GM12878 (cell line): Measurements from ENCODE around the gene ZNF691. TPM values are rescaled to one million over a fixed set of nuclear protein-coding genes. Genes with fewer than 3 reads are reported as not detected.
A peak's percentile ranks its signal among the peaks of the same experiment; 100 is the strongest.

Experiments used
- ATAC-seq: fragments of 200-7000 bp; cut with Tn5 transposase; 3 replicates; pipeline ENCODE4 v1.9.1; 2020; ENCODE audit warnings: mild to moderate bottlenecking, moderate library complexity
- BruUV-seq: library from RNA; stranded (reverse); fragments of 400-500 nt; replicated peaks from 2 replicates; lab custom pipeline; 2021; lab: Mats Ljungman, UMichigan
- CTCF ChIA-PET: fragments of 300-600 bp; sonication (Branson Sonifier 250); formaldehyde crosslinking; extraction: SDS; loops from one replicate; lab custom pipeline; 2021; ENCODE audit warnings: inconsistent platforms; lab: Yijun Ruan, JAX
- POLR2A ChIA-PET: fragments of 350-600 bp; formaldehyde crosslinking; extraction: SDS; loops from one replicate; lab custom pipeline; 2021; ENCODE audit warnings: inconsistent platforms; lab: Charles Lee
- RAD21 ChIA-PET: fragments of 300-600 bp; sonication (Branson Sonifier 250); formaldehyde crosslinking; loops from one replicate; lab custom pipeline; 2023; ENCODE audit warnings: antibody characterized with exemption; ENCODE audit not compliant: unreplicated experiment; lab: Charles Lee
- SMC1A ChIA-PET: fragments of 300-600 bp; sonication (Branson Sonifier 250); formaldehyde crosslinking; loops from one replicate; lab custom pipeline; 2023; ENCODE audit not compliant: unreplicated experiment, uncharacterized antibody; lab: Charles Lee
- DNase-seq: peaks from one replicate; pipeline ENCODE4 v3.0.0-alpha.2; 2011; ENCODE audit warnings: low read depth, low spot score
- FAIRE-seq: peaks from 3 replicates; lab custom pipeline; 2011; peaks lifted over from hg19 to GRCh38; lab: Jason Lieb, UNC
- H2AFZ ChIP-seq: 2 replicates; pipeline ENCODE4 v1.6.0; 2011; ENCODE audit warnings: low read depth, low read length, control low read depth; ENCODE audit not compliant: control insufficient read depth
- H3K27ac ChIP-seq: 2 replicates; pipeline ENCODE4 v1.5.1; 2011; ENCODE audit warnings: control low read depth; ENCODE audit not compliant: control insufficient read depth, insufficient read depth
- H3K27me3 ChIP-seq, 2 experiments: replicated peaks in 1 of 2; 2 replicates each; pipeline versions ENCODE4 v1.6.0 to v1.6.1; 2011; ENCODE audit warnings: low read length in 1 of 2; ENCODE audit not compliant: control insufficient read depth in 2 of 2, insufficient read depth in 2 of 2
- H3K36me3 ChIP-seq, 2 experiments: 2 replicates each; pipeline ENCODE4 v1.5.1; 2011; ENCODE audit warnings: low read length in 1 of 2; ENCODE audit not compliant: control insufficient read depth in 2 of 2, insufficient read depth in 2 of 2
- H3K4me1 ChIP-seq: 2 replicates; pipeline ENCODE4 v1.6.1; 2011; ENCODE audit warnings: mild to moderate bottlenecking, low read length, moderate library complexity, mixed read lengths; ENCODE audit not compliant: control insufficient read depth, insufficient read depth
- H3K4me2 ChIP-seq: 2 replicates; pipeline ENCODE4 v1.6.0; 2011; ENCODE audit warnings: control low read depth; ENCODE audit not compliant: control insufficient read depth, insufficient read depth
- H3K4me3 ChIP-seq: fragments of 200-600 bp; sonication (generic); 2 replicates; pipeline ENCODE4 v1.5.1; 2016
- H3K79me2 ChIP-seq: 2 replicates; pipeline ENCODE4 v1.6.0; 2011; ENCODE audit warnings: low read length; ENCODE audit not compliant: control insufficient read depth, insufficient read depth
- H3K9ac ChIP-seq: 2 replicates; pipeline ENCODE4 v1.8.0; 2011; ENCODE audit warnings: low read length, control low read depth, mixed read lengths; ENCODE audit not compliant: control insufficient read depth, insufficient read depth
- H3K9me3 ChIP-seq: replicated peaks from 3 replicates; pipeline ENCODE4 v1.5.1; 2011; ENCODE audit warnings: mild to moderate bottlenecking, low read length; ENCODE audit not compliant: control insufficient read depth, insufficient read depth
- H4K20me1 ChIP-seq: 2 replicates; pipeline ENCODE4 v1.6.0; 2011; ENCODE audit not compliant: control insufficient read depth, insufficient read depth
- CEBPB ChIP-seq, 2 experiments: fragments of 150-350 bp in 1 of 2; IDR thresholded peaks; 2 replicates each; pipeline ENCODE4 v1.6.1; 2012 to 2014; ENCODE audit warnings: low read depth in 2 of 2, low read length in 2 of 2, borderline replicate concordance in 1 of 2, inconsistent platforms in 1 of 2
- ETV6 ChIP-seq, 2 experiments: fragments of 450-650 bp in 1 of 2; IDR thresholded peaks in 1 of 2; conservative IDR thresholded peaks in 1 of 2; 2 replicates each; pipeline ENCODE4 v1.6.1; 2014; ENCODE audit warnings: antibody characterized with exemption in 1 of 2, borderline replicate concordance in 1 of 2, low read depth in 1 of 2, mild to moderate bottlenecking in 1 of 2, moderate library complexity in 1 of 2
- HDAC2 ChIP-seq: fragments of 200-600 bp; sonication (generic); IDR thresholded peaks from 2 replicates; pipeline ENCODE4 v1.6.1; 2017
- MYC ChIP-seq: IDR thresholded peaks from 2 replicates; pipeline ENCODE4 v1.6.1; 2011; ENCODE audit warnings: mild to moderate bottlenecking, low read length, moderate library complexity, inconsistent platforms; ENCODE audit not compliant: insufficient read depth, insufficient replicate concordance, insufficient read length, severe bottlenecking
- NFYB ChIP-seq: IDR thresholded peaks from 2 replicates; pipeline ENCODE4 v1.6.1; 2011; ENCODE audit warnings: low read depth, mild to moderate bottlenecking, low read length, improper control_type of control experiment, moderate library complexity; ENCODE audit not compliant: insufficient read depth
- NR2C2 ChIP-seq: IDR thresholded peaks from 2 replicates; pipeline ENCODE4 v1.6.1; 2011; ENCODE audit warnings: borderline replicate concordance, low read depth; ENCODE audit not compliant: control insufficient read depth, insufficient read length
- NR2F1 ChIP-seq: fragments of 450-650 bp; conservative IDR thresholded peaks from 2 replicates; pipeline ENCODE4 v1.6.1; 2017; ENCODE audit warnings: mild to moderate bottlenecking
- NRF1 ChIP-seq: conservative IDR thresholded peaks from 2 replicates; pipeline ENCODE4 v1.6.1; 2011; ENCODE audit warnings: mild to moderate bottlenecking, low read depth, low read length, improper control_type of control experiment
- RUNX3 ChIP-seq: IDR thresholded peaks from 2 replicates; pipeline ENCODE4 v1.6.1; 2012; ENCODE audit warnings: low read length, inconsistent platforms
- SUPT20H ChIP-seq: IDR thresholded peaks from 2 replicates; pipeline ENCODE4 v1.6.1; 2011; ENCODE audit warnings: low read depth, mild to moderate bottlenecking, low read length, moderate library complexity, borderline replicate concordance; ENCODE audit not compliant: control insufficient read depth
- ZBED1 ChIP-seq: IDR thresholded peaks from 2 replicates; pipeline ENCODE4 v1.6.1; 2016; ENCODE audit warnings: borderline replicate concordance
- ZNF207 ChIP-seq: fragments of 450-650 bp; IDR thresholded peaks from 2 replicates; pipeline ENCODE4 v1.6.1; 2014; ENCODE audit warnings: antibody characterized with exemption, mild to moderate bottlenecking, borderline replicate concordance
- in situ Hi-C: fragments of 300-500 bp; cut with MboI; formaldehyde crosslinking; loops from 9 replicates; pipeline ENCODE4 v1.14.3; 2018; ENCODE audit warnings: mixed read lengths
- intact Hi-C: fragments of 100-400 bp; cut with micrococcal nuclease; formaldehyde crosslinking; loops from one replicate; pipeline ENCODE4 v1.14.2; 2022; ENCODE audit not compliant: unreplicated experiment
- polyA plus RNA-seq, 11 experiments: library from polyadenylated mRNA; depleted of rRNA in 4 of 11; unstranded in 6 of 11; stranded (reverse) in 5 of 11; fragments of >200 nt; fragmentation: Nextera tagmentation in 4 of 11; fragmentation: Illumina TruSeq in 1 of 11; extraction: Ambion mirVana in 4 of 11; extraction: Trizol in 1 of 11; gene quantifications; 1 replicate in 1 of 11; 2 replicates in 10 of 11; pipeline versions ENCODE4 v1.2.1 to v1.2.3, GENCODE V29; 2011 to 2016; ENCODE audit warnings: inconsistent platforms in 2 of 11, missing spikeins in 2 of 11, low read depth in 1 of 11
- total RNA-seq, 4 experiments: library from RNA; depleted of rRNA in 3 of 4; stranded (reverse); fragments of >200 nt in 3 of 4; fragmentation: Illumina TruSeq in 1 of 4; extraction: Trizol in 1 of 4; gene quantifications; 2 replicates each; pipeline versions ENCODE4 v1.2.1 to v1.2.3, GENCODE V29; 2013 to 2021
- TF ChIP-seq, protein P1 (sequence below): fragments of 450-650 bp; IDR thresholded peaks from 2 replicates; pipeline ENCODE4 v1.6.1; 2018; ENCODE audit warnings: borderline replicate concordance, mild to moderate bottlenecking; ENCODE audit not compliant: partially characterized antibody

The ZNF691 gene
- total and polyA plus RNA-seq, 10 of the 15 experiments (the other 5 are each of a cell fraction or from before 2014, with no cell fraction given) = 8.5 to 16.2 (median 12.2) TPM

DNA sequence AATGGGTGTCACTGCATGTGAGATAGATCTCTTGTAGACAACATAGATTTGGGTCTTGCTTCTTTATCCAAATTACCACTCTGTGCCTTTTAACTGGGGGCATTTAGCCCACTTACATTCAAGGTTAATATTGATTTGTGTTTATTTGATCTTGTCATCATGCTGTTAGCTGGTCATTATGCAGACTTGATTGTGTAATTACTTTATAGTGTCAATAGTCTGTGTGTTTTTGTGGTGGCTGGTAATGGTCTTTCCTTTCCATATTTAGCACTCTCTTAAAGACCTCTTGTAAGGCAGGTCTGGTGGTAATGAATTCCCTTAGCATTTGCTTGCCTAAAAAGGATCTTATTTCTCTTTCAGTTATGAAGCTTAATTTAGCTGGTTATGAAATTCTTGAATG, 29.6 kb downstream of the ZNF691 start:
- no TSS peak for BruUV-seq
- no peaks in the 10 kb centered on the region for H3K79me2 ChIP-seq
- no peak overlapping the region for H3K27ac ChIP-seq
- no peak overlapping the region for H3K9ac ChIP-seq
- H4K20me1 ChIP-seq = no peaks in the 10 kb centered on the region
- no peaks in the 10 kb centered on the region for H3K36me3 ChIP-seq
- ChIA-PET POLR2A (no interaction called here), SMC1A (interaction anchor here (1.0 kb wide), 1 partner anchor 37 kb away, joined by 3 read pairs; no protein-coding TSS in a partner anchor), RAD21 (no interaction called here), CTCF (no interaction called here)
- ATAC-seq (no peak), DNase-seq (no peak), FAIRE-seq (peak; percentile 75)
- TF ChIP-seq MYC (no peak), NR2F1 (no peak), ZBED1 (no peak), ZNF207 (no peak), NFYB (no peak), NR2C2 (no peak), NRF1 (no peak), ETV6 (conservative IDR thresholded peaks at IDR 0.05 in 1 of 2, IDR thresholded peaks at IDR 0.05 in 1 of 2; ENCODE audit: borderline replicate concordance in 1 of 2, low read depth in 1 of 2) (no peak), SUPT20H (no peak), RUNX3 (no peak), HDAC2 (no peak), CEBPB (IDR thresholded peaks at IDR 0.05; ENCODE audit: borderline replicate concordance in 1 of 2, low read depth in 2 of 2, low read length in 2 of 2) (no peak)
- TF ChIP-seq, protein P1, sequence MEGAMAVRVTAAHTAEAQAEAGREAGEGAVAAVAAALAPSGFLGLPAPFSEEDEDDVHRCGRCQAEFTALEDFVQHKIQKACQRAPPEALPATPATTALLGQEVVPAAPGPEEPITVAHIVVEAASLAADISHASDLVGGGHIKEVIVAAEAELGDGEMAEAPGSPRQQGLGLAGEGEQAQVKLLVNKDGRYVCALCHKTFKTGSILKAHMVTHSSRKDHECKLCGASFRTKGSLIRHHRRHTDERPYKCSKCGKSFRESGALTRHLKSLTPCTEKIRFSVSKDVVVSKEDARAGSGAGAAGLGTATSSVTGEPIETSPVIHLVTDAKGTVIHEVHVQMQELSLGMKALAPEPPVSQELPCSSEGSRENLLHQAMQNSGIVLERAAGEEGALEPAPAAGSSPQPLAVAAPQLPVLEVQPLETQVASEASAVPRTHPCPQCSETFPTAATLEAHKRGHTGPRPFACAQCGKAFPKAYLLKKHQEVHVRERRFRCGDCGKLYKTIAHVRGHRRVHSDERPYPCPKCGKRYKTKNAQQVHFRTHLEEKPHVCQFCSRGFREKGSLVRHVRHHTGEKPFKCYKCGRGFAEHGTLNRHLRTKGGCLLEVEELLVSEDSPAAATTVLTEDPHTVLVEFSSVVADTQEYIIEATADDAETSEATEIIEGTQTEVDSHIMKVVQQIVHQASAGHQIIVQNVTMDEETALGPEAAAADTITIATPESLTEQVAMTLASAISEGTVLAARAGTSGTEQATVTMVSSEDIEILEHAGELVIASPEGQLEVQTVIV = no peak
- H3K4me3 ChIP-seq = no peak overlapping the region
- intact Hi-C loops = no loop called here
- no peak overlapping the region for H2AFZ ChIP-seq
- H3K4me2 ChIP-seq = no peak overlapping the region
- in situ Hi-C loops = no loop called here
- peaks cover 2% of the 10 kb centered on the region; the same call in 2 of the 3 replicates for H3K9me3 ChIP-seq
- no peaks in the 10 kb centered on the region for H3K4me1 ChIP-seq
- H3K27me3 ChIP-seq = peaks cover 0 to 2% of the 10 kb centered on the region in 2 experiments; a peak in 3 of 4 replicates
